ENCODE results near the gene MED22.

MED22 gene

DNA sequence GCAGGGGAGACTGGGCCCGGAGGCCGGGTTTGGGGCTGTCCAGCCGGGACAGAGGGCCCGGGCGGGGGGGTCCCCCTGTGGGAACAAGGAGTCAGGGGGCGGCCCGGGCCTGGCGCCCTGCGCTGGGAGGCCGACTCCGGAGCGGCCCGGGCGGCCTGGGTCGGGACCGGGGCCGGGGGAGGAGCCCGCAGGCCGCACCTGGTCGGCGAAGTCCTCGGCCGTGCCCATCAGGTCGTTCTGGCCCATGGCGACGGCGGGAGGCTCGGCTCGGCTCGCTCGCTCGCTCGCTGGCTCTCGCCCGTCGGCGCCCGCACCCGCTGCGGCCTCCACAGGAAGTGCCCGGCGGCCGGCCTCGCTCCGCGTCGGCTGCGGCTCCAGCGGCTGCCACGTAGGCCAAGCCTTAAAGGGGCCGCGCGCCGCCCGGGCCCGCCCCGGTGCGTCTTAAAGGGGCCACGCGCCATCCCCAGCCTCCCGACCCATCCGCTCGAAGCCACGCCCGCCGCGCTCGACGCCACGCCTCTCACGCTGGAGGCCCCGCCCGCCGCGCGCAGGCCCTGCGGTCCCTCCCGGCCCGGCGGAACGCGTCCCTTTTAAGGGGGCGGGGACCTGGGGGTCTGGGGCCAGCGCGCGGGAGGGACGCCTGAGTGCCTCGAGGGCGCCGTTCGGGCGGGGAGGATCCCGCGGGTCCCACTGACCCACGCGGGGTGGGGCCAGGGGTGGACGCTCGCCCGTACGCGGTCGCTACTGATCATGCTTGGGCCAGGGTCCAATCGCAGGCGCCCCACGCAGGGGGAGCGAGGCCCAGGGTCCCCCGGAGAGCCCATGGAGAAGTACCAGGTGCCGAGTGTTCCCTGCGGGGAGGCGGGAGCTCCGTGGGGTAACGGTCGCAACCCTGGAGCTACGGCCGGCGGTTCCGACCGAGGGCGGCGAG, 28.1 kb upstream of the MED22 start, which contains the start of the genes STKLD1 and SURF4:
STKLD1 (plus strand) TSS at position 643 of the 931 bp plus-strand sequence; CDS start at position 751, 108 bp downstream.
SURF4 (minus strand) TSS at position 337 of the 931 bp plus-strand sequence; CDS start at position 246, 91 bp downstream.
- DNase-seq (ENCODE audit: low read depth) = peak; percentile 92

DNA sequence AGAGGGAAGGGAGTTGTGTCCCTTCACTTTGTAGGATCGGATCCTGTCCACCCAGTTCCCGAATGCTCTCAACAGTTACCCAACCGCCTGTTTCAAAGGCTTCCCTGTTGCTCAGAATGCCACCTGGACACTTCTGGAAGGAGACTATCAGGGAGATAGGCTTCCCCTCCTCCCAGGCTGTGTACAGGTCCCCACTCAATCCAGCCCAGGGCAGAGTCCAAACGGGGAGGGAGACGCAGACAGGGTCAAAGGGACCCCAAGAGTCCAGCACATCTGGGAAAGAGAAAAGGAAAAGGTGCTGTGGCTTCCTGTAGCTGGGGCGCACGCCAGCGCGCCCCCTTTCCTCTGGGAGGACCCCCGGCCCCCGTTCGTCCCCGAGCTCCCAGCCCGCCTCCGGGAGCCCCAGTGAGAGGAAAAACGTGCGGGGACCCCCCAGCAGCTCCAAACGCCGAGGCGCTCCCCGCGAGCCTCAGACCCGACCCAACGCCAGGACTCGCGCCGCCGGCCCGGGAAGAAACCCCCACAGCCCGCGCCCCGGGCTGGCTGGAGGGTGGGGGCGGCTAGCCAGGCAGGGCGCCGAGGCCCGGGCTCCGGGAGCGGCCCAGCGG, 27.3 kb upstream of the MED22 start:
- no peak for DNase-seq (ENCODE audit: low read depth)

DNA sequence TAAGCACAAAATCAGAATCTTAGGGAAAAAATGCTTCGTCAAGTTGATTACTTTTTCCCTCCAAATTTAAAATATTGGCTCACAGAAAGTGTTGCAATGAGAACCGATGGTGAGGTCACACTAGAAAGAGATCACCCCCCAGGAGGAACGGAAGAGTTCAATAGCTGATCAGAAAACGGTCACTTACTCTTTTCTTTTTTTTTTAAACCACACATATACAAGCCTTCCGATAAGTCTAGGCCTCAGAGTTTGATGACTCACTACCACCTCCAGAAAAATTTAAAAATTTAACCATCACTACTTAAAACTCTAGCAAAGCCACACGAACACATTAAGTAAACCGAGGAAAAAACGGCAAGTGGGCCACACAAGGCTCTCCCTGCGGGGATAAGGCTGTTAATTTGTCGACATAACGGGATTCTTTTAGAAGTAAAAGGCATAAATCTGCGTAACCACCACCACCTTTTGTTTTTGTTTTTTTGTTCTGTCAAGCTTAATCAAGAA, 26.7 kb upstream of the MED22 start:
- DNase-seq (ENCODE audit: low read depth) = no peak

DNA sequence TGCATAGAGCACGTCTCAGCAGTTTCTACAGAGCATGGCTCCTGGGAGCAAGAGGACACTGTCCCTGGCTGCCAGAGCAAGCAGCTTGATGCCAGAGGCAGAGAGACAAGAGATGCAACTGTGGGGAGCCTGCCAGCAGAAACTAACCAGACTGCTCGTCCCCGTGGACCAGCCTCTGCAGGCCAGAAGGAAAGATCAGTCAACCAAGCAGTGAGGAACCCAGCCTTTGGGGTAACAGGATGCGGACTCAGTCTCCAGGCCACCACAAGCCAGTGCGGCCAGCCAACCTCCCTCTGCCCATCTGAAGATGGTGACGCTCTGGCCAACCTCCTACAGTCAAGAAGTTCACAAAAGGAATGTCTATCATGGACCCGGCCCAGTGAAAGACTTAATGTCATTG, 24.2 kb upstream of the MED22 start:
- no peak for DNase-seq (ENCODE audit: low read depth)

DNA sequence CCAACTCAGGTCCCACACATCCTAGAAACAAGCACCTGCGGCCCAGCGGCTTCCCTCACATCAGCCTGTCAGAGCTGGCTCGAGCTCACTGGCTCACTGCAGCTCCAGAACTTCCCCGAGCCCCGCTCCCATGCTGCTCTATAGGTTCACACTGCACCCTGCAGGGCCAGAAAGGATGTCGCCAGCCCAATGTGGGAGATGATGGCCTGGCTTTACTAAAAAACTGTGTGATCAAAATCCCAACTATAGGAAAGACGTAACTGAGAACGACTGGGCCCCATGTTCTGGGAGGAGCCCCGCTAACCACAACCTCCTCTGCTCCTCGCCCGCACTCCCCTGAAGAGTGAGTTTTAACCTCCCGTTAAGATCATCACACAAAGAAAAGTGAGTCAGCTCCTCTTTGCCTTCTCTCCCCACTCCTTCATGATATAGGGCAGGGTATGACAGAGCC, 23.4 kb upstream of the MED22 start:
- peak; percentile 46 for DNase-seq (ENCODE audit: low read depth)

DNA sequence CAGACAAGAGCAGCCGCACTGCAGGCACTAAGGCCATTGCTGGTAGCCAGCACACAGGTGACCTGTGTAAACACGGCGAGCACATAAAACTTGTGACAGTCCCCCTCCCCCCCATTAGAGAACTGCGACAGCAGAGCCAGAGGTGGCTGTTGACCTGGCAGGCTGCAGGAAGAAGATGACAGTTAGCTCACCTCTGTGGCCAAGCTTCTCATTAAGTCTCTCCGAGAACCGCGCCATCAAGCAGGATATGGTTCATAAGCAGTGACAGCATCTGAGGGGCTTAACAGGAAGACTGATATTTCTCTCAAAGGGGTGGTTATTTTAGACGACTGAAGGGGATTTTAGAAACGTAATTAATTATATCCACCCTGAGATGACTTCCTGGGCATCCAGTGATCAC, 22.8 kb upstream of the MED22 start:
- no peak for DNase-seq (ENCODE audit: low read depth)

DNA sequence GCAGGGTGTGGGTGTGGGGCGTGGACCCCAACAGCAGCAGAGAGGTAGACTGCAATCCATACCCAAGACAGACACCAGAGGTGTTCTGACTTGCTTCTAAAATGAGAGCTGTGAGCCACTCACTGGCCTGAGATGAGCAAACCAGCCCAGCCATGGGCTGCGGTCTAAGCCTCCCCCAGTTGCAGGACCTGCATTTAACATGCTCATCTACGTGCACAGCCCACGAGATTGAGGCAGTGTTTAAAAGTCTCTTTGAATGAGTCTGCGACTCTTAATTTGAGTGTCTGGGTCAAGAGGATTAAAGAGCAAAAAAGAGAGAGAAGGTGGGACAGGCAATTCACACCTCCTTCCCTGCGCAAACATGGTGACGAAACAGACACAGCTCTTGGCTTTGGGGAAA, 22.0 kb upstream of the MED22 start:
- no peak for DNase-seq (ENCODE audit: low read depth)

DNA sequence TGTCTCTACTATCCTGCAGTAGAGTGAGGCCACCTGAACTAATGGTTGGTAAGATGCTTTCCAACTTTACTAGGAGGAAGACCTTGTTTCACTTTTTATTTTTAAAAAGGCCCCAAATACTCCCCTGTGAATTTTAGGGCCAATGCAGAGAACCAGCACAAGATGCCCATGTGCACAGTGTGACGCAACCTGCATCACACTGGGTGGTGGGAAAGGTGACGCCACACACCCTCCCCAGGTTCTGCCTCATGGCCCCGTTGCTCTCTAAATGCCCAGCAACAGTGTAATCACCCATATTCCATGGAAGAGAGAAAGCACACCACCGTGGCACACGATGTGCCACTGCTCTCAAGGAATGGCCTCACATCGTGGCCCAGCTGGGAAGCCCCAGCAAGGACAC, 21.5 kb upstream of the MED22 start:
- no peak for DNase-seq (ENCODE audit: low read depth)

DNA sequence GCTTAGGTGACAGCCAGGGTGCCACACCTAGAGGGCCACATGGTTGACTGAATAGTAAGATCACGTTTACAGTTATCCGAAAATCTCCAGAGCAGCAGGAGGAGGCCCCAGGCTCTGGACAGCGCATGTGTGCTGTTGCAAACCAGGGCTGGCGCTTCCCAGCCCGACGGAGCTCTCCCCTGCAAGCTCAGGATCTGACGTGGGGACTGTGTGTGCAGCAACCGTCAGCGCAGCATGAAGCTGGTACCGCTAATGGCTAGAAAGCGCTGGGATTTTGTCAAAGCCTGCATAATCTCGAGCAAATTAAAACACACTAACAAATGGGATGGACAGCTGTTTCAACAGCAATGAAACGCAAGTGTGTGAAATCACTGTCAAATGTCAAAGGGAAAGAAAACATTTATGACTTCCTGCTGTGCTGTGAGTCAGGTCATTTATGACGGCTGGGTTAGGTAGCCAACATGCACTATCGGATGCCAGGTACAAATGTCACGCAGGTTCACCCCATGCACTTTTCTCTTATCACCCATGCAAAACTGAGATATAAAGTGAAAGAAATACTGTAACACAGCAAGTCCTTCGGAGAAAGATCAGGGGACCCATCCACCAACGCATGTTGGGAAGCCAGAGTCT, 20.4 kb upstream of the MED22 start:
- no peak for DNase-seq (ENCODE audit: low read depth)

DNA sequence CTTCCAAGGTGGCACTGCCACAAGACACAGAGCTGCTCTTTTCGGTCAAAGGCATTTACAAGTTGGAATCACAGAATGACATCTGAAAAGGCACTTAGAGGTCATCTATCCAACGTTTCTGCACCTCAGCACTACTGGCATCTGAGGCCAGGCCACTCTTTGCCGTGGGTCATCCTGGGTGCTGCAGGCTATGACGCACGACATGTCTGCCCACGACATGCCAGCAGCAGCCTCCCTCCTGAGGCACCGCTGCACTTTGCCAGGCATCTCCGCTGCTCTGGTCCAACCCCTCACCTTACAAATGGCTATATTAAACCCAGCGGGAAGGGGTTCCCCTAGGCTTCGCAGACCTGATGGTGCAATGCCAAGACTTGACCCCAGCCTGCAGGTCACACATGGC, 19.8 kb upstream of the MED22 start:
- no peak for DNase-seq (ENCODE audit: low read depth)

DNA sequence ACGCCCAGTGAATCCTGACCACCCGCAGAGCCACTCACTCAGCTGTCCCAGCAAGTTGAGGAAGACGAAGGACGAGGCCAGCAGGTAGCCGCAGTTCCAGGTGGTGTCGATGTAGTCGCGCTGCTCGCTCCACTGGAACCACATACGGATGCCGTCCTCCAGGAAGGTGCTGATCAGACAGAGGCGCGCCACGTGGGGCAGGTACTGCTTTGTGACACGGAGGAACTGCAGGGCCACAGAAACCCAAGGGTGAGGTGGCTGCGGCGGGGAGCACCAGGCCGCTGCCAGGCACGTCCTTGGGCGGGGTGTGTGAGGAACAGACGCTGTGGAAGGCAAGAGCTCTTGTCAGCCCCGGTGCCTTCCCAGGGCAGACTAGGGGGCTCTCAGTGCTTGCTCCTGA, 19.3 kb upstream of the MED22 start:
- no peak for DNase-seq (ENCODE audit: low read depth)

DNA sequence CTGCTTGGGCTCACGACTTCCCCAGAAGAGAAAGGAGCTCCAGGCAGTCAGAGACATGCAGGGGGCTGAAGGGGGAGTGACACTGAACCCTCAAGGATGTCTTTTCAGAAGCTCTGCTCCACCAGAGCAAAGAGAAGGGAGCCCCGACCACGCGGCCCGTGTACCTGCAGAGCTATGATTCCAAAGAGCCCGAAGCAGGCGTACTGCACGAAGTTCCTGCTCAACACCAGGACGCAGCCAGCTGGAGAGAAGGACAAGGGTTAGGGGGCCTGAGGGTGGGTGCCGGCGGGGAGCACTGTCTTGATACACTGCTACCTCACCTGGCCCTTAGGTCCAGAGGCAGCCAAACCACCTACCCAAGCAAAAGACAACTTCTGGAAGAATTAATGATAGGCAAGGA, 18.5 kb upstream of the MED22 start:
- no peak for DNase-seq (ENCODE audit: low read depth)

DNA sequence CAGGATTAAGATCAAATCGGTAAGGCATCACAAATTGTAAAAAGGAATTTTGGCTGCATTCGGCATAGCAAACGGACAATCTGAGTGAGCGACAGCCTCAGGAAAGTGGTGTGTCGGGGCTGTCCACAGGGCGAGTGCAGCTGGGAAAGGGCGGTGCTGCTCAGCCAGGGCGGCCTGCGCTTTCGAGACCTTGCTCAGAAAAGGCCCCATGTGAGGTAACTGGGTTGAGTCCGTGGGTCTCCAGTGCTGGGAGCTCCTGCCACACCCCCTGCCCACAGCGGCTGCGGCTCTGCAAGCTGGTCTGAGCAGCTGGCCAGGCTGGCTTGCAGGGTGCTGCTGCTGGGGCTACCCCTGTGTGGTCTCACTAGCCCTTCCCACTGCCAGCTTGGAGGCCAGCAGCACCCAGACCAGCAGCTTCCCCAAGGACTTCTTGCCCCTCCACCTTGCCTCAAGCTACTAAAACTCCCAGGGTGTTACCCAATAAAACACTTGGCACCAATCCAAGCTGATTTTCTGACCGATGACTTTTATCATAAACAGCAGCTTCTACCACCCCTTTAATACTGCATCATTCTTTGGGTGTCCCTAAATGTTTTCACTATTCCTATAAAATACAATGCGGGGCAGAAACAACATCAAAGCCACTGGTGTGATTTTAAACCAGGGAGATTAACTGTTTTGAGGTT, 14.6 kb upstream of the MED22 start:
- no peak for DNase-seq (ENCODE audit: low read depth)

DNA sequence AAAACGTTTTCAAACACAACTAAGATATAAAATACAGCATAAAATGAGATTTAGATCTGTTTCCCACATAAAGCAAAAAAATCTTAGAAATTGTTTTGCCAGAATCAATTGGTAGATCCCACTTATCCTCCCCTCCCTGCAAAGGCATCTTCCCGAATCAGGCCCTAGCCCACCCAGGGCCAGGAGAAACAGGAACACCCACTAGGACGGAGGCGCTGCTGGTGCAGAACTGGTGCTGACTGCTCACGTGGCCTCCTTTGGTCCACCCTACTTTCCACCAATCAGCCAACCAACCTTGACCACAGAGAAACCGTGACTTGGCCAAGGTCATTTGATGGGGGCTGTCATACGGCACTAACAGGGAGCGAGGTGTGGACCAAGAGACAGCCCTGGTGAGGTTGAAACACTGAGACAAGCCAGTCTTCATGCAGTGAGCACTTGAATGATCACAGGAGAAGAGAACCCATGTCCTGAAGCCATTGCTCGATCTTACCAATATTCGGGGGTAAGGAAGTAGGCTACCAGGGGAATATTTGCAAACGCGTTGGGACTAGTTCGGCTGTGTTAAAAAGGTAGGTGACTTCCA, 13.7 kb upstream of the MED22 start:
- DNase-seq (ENCODE audit: low read depth) = no peak

DNA sequence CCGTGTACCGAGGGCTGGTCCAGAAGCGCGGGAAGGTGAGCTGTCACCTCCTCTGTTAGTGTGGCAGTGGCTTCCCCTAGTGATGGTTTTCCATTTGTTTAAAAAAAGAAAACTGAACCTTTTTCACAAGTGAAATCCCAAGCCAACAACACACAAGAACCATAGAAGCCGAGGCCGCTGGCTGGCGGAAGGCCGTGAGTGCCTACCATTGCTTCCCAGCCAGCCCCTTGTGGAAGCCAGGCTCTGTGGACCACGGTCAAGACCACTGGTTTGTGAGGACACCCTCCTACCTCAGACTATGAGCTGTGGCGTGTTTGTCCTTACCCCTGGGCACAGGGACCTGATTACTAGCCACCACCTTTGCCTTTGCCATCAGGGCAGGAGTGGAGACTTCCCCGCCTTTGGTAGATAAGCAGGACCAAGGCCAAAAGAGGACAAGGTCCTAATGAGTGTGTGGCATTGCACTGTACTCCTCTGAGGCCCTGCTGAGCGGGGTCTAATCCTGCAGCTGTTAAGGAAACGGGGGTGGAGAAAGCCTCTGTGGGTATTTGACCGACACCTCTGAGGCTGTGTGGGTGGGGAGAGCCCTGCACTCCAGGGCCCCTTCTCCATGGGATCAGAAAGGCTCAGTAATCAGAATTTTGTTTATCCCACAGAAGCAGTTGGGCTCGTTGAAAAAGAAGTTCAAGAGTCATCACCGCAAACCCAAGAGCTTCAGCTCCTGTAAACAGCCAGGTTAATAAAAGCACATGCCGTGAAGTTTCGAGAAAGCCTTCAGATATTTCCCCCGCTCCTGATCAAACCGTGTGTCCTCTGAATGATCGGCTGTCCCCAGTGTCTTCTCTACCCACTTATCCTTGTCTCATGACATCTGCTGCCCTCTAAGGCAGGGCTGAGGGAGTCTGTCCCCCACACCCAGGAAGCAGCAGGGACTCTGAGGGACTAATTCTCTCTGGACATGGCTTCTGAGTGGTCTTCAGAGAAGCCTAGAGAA, 12.8 kb upstream of the MED22 start:
- DNase-seq (ENCODE audit: low read depth) = no peak

DNA sequence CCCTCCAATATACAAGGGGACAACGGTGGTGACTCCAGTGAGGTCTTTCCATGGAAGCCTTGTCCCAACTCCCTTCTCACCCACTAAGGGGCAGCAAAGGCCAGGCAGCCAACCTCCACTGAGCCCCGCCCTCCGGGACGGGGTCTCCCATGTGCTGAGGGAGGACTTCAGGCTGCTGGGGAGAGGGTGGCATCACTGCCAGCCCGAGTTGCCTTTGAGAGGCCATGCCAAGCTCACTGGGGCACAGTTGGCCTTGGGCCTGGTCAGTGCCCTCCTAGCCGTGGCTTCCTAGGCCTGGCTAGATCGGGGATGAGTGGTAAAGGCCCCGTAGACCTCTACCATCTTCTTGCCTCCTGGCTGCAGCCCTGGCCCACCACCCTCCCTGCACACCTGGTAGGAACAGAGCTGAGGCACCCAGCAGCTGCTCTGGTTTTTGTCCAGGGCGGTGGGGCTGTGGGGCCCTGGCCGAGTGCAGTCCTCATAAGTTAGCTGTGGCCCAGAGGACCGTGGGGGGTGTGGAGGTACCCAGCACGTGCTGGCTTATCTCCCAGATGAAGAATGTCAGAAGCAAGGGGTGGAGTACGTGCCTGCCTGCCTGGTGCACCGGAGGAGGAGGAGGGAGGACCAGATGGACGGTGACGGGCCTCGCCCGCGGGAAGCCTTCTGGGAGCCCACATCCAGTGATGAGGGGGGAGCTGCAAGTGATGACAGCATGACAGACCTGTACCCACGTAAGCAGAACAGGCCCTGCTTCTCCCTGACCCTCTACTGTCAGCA, 11.7 kb upstream of the MED22 start:
- DNase-seq (ENCODE audit: low read depth) = no peak

DNA sequence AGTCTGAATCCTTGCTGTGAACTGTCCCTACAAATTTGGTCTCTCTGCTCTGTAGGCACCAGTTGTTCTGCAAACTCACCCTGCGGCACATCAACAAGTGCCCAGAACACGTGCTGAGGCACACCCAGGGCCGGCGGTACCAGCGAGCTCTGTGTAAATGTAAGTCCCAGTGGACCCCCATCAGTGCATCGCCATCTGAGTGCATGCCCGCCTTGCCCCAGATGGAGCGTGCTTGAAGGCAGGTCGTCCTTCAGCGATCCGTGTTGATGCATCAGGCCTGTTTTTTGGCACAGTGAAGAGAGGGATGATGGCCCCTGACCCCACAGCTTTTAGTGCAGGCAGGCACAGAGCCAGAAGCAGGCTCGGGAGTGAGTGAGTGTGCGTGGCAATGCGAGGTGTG, 9.7 kb upstream of the MED22 start:
- DNase-seq (ENCODE audit: low read depth) = no peak

DNA sequence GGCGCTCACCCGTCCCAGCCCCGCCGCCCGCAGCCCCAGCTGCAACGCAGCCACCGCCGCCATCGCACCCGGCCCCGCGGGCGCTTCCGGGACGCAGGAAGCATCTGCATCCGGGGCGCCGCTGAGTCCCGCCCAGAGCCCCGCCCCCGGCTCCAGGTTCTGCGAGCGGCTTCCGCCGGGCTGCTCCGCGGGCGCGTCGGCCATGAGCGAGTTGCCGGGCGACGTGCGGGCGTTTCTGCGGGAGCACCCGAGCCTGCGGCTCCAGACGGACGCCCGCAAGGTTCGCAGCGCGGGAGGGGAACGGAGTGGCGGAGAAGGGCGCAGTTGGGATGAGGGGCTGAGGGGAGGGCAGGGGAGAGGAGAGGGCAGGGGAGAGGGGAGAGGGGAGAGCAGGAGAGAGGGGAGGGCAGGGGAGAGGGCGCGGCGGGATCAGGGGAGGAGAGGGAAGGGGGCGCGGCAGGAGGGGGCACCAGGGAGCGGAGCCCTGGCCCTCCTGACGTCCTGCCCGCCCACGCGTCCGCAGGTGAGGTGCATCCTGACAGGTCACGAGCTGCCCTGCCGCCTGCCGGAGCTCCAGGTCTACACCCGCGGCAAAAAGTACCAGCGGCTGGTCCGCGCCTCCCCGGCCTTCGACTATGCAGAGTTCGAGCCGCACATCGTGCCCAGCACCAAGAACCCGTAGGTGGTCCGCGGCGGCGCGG, 8.6 kb upstream of the MED22 start, which contains the start of the genes SURF1 and SURF2:
SURF1 (minus strand) TSS at position 97 of the 701 bp plus-strand sequence; CDS start at position 63, 34 bp downstream.
SURF2 (plus strand) TSS at position 160 of the 701 bp plus-strand sequence; CDS start at position 203, 43 bp downstream.
- peak; percentile 86 for DNase-seq (ENCODE audit: low read depth)

All from activated T-helper 1 cell treated with Interleukin-2 at 50 U/mL for 16 hours (primary cell).